ENCODE results near the gene TOR1B.

DNA sequence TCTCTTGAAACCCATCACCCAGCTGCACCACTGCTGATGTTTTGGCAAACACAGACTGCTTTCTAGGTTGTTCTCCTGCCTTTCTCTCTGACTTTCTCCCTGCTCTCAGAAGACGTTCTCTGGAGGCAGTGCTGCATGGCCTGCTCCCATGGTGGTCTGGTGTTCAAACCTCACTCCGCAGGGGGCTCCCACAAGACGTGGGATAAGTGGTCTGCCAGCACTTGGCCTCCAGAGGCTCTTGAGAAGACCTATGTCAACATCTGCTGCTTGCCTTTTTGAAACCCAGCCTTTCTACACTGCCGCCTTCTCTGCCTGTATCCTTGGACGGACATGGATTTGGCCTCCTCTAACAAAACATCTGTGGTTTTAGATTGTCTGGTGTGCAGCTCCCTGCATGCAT is 48.8 kb downstream of the TOR1B start:
- TF ChIP-seq, protein P1, sequence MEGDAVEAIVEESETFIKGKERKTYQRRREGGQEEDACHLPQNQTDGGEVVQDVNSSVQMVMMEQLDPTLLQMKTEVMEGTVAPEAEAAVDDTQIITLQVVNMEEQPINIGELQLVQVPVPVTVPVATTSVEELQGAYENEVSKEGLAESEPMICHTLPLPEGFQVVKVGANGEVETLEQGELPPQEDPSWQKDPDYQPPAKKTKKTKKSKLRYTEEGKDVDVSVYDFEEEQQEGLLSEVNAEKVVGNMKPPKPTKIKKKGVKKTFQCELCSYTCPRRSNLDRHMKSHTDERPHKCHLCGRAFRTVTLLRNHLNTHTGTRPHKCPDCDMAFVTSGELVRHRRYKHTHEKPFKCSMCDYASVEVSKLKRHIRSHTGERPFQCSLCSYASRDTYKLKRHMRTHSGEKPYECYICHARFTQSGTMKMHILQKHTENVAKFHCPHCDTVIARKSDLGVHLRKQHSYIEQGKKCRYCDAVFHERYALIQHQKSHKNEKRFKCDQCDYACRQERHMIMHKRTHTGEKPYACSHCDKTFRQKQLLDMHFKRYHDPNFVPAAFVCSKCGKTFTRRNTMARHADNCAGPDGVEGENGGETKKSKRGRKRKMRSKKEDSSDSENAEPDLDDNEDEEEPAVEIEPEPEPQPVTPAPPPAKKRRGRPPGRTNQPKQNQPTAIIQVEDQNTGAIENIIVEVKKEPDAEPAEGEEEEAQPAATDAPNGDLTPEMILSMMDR (IDR thresholded peaks at IDR 0.05), result no peak
- TF ChIP-seq EZH2 (IDR thresholded peaks at IDR 0.05; ENCODE audit: borderline replicate concordance, insufficient read depth, low read depth, low read length, poor library complexity, severe bottlenecking), result no peak
